ENCODE data around the gene TENT4A.

Gene TENT4A

DNA sequence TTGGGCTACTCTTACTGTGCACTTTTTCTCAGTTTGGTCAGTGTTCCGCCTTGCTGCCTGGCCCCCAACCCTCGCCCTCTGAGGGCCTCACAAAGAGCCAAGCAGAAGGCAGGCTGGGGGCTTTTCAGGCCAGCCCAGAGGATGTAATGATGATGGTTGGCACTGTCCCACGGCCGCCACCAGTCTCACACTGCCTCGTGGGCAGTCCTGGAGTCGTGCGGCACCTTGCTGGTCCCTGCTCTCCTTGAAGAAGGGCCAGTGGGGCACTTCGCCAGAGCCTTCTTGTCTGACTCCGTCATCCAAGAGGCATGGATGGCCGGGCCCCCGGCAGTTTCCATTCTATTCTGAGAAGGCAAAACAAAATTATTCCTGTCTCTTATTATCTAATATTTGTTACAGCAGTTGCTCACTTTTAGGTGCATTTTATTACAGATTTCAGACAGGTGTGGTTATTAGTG is 21.0 kb downstream of the TENT4A start:
- DNase-seq: no peak

DNA sequence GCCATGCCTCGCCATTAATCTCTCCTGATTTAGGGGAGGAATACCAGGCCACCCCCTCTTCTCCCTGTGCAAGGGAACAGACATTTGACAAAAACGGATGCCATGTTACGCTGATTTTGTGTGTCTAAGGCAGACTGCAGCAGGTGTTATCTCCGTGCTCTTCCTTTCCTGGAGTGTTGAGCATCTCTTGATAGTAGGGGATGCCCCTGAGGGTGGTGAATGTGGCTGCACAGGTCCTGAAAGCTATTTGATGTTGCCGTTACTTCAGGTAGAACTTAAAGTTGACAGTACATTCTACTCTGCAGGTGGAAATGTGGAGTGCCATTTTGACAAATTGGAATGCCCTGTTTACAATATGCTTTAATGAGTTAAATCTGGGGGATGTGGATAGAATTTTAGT is 21.5 kb downstream of the TENT4A start:
- no peak for DNase-seq

DNA sequence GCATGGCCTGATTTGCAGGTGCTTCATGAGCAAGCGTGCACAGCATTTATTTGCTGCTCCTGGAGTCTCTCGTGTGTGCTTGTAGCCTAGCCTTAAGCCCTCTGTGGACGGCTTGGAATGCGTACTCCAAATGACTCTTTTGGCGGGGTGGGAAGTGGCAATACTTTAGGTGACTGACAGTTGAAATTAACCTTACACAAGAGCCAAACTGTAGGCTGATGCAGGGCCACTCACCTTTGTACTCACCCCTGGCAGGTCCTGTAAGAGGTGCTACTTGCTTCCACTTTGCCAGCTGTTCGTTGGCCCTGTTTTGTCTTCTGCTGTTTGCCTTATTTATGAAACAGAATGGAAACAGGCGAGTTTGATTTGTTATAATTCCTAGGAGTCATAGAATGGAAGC is 22.9 kb downstream of the TENT4A start:
- no peak for DNase-seq

DNA sequence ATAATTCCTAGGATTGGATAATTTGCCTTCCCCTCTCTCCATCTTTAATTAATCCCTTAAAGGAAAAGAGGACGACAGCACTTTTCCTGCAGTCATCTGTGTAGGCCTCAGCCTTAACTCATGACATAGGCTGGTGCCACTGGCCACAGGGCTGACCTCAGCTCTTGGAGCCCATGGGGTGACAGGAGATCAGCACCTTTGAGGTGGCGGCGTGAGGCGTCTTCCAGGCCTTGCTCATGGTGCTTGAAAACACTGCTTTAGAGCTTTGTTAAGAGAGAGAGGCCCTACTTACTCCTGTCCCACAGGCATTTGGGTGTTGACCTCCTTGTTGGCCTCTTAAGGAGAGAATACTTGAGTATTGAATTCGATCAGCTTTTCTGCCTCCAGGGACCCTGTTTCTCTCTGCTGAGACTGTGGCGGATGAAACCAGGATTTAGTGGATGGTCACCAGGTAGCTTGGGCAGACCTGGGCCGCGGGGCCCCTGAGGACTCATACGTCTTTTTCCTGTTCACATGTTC is 23.4 kb downstream of the TENT4A start:
- DNase-seq: no peak

DNA sequence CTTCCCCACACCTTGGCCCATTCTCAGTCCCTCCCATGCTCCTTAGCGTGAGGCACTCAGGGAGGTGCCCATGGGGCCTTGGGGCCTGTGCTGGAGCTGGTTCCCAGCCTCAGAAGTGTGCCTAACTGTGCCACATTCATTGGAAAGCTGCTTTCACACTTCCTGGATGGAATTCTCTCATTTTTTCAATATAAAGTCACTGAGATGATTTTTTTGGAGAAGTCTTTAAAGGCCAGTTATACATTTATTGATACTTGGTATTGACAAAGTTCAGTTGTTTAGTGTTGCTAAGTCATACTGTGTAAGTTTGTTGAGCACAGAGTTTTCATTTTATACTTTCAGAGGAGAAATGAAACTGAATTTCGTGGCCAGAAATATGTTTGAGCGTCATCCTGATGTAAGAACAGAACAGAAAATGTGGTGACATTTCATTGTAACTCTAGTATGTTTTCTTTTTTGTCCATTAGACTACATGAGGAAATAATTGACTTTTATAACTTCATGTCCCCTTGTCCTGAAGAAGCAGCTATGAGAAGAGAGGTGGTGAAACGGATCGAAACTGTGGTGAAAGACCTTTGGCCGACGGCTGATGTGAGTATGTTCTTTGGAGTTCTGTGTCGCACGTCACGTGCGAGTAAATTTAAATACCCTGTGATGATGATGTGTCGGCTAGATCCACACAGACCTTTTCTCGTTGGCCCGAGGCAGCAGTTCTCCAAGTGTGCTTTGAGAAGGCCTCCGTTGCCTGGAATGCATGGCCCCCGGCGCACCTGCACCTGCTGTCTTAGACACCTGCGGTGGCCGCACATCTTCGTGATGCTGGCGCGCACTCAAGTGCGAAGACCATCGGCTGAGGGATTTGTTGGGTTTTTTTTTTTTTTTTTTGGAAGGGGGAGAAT is 24.1 kb downstream of the TENT4A start:
- no peak for DNase-seq

DNA sequence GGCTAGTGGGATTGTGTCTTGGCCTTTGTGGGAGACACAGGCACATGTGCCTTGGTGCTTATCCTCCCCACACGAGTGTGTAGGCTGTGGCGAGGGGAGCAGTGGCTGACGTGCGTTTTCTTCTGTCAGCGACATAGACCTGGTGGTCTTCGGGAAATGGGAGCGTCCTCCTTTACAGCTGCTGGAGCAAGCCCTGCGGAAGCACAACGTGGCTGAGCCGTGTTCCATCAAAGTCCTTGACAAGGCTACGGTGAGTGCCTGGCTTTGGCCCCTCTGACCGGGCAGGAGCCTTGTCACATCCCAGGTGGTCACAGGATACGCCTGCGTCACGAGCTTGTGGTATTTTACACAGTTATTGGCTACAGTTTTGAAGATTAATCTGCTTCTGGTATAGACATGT is 26.4 kb downstream of the TENT4A start:
- no peak for DNase-seq

DNA sequence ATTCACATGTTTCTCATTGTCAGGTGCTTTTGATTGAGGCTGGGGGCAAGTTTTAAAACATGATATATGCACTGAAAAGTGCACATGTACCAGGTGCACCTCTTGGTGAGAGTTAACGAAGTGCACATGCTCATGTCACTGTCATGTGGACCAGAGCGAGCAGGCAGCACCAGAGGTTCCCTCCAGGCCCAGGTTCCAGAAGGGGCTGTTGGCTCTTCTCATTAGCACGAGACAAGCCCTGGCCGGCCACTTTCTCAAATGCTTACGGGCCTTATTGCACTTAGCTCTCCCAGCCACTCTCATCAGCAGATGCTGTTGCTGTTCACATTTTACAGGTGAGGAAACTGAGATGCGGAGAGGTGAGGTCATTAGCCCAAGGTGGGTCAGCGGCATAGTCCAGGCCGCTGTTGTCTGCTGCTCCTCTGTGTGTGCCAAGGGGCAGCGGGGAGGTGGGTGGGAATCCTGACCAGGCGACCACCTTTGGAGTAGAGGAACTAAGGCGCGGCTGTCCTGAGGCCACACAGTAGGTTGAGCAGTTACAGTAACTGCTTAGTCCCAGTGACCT is 27.4 kb downstream of the TENT4A start:
- DNase-seq: no peak

DNA sequence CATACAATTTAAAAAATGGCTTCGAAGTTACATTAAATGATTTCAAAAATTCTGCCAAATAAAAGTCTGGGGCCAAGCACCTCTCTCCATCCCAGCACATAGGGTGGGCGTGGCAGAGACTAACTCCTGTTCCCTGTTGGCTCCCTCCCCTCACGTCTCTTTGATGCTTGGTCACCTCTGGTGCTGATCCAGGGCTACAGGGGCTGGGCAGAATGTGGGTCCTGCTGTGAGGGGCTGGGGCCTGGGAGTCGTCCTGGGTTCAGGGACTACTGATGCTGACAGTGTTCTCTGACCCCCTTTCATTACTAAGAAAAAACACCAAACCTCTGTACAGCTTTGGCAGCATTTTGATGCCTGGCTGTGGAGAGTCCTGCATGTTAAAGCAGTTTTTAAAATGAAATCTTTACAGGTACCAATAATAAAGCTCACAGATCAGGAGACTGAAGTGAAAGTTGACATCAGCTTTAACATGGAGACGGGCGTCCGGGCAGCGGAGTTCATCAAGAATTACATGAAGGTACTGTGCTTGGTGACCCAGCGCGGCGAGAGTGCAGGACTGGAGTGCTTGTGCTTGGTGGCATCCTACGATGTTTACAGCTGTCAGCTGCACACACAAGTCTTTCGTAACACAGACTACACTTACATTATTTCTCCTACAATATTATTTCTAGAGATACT is 29.0 kb downstream of the TENT4A start:
- no peak for DNase-seq

DNA sequence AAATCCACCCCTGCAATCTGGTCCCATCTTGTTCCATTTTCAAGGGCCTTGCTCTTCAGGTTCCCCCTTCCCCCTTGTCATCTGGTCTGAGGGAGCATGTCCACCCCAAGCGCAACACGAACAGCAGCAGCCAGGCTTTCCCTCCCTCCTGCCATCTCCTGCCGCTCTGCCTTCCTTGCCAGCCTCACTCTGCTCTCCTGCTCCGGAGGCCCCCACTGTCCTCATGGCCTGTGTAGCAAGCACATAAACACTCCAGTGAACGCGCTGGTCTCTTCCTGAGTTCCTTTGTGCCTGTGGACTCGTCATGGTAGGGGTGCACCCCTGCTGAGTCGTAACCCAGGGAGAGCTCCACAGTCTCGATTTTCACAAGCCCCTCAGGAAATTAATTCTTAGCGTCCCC is 29.9 kb downstream of the TENT4A start:
- DNase-seq: no peak

DNA sequence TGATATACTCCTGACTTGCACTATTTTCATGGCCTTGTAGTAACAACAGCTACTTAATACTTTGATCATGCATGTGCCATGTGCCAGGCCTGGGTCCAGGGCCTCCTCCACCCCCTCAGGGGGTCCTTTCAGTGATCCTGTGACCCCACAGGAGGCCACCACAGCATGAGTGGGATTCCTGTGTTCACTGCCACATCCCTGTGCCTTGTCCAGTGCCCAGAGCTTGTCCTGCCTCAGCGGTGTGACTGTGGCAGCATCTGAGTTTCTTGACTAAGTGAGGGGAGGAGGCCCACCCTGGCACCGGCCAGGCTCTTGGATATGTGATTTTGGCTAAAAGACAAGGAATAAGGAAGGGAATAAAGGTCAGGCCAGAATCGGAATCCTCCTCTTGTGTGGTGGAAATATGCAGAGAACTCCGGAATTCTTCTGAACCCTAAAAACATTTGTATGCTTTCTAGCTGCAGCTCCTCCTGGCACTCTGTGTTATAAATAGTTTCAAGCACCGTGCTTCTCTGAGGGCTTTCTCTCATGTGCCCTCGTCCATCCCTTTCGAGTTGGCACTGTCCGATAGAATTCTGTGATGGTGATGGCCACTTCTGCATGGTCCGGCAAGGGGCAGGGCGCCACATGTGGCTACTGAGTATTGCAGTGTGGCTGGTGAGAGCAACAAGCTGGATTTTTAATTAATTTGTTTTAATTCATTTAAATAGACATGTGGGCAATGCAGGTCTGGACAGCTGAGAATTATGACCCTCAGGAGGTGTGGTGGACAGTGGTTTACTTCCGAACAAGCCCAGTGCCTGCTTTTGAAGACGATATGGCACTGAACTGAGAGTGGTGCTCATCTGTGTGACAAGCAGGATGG is 31.8 kb downstream of the TENT4A start:
- DNase-seq: no peak

DNA sequence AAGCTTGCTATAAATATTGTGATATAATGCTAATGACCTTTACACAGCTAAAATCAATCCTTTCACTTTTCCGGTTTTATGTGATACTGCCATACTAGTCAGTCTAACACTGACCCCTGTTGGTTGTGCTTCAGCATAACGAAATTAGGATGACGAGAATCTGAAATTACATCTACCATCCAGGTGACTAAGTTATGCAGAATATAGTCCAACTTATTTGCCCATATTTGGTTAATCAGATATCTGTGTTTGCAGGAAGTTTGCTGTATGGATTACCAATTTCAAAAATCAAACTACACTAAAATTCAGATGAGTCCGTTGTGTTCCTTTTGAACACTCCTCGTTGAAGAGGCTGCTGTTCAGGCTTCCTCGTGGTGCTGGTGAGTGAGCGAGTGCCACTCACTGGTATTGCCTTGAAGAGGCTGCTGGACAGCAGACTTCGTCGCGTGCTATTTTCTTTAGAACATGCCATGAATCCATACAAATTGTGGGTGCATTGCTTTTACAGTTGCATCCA is 32.5 kb downstream of the TENT4A start:
- peak; percentile 20 for DNase-seq

DNA sequence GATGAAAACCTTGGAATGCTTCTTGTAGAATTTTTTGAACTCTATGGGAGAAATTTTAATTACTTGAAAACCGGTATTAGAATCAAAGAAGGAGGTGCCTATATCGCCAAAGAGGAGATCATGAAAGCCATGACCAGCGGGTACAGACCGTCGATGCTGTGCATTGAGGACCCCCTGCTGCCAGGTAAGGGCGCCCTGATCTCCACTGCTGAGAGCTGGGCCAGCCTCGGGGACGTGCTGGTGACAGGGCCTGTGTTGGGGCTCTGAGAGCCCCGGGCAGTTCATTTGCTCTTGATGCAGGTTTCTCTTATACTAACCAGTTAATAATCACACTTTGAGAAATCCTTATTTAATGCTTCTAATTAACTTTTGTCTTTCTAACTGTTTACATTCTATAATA is 33.0 kb downstream of the TENT4A start:
- DNase-seq: no peak

DNA sequence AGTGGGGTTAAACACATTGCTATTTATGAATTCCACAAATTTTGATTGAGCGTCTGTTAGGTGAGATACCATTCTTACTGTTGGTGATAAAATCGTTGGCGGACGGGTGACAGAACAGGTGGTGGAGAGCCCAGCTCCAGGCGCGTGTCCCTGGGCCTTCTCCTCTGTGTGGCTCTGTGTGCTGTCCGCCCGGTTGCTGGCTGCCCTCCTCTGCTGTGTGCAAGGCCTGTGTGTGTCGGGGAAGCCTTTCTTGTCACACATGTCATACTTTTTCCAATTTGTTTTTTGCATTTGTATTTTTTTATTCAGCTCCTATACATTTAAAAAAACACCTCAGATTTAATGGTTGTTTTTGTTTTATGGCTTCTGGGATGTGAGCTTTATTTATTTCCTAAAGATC is 33.9 kb downstream of the TENT4A start:
- no peak for DNase-seq

DNA sequence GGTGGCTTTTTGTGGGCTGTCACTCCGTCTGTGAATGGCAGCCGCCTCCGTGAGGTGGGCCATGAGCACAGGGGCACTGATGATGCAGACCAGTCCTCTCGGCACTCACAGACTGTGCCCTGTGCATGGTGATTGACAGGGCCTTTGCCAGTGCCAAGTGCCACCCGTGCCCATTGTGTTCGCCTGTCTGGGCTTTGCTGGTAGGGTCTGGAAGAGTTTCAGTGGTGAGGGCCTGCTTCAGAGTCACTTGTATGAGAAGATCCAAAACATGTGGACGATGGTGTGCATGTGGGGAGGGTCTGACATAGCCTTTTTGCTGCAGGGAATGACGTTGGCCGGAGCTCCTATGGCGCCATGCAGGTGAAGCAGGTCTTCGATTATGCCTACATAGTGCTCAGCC is 34.9 kb downstream of the TENT4A start:
- no peak for DNase-seq

DNA sequence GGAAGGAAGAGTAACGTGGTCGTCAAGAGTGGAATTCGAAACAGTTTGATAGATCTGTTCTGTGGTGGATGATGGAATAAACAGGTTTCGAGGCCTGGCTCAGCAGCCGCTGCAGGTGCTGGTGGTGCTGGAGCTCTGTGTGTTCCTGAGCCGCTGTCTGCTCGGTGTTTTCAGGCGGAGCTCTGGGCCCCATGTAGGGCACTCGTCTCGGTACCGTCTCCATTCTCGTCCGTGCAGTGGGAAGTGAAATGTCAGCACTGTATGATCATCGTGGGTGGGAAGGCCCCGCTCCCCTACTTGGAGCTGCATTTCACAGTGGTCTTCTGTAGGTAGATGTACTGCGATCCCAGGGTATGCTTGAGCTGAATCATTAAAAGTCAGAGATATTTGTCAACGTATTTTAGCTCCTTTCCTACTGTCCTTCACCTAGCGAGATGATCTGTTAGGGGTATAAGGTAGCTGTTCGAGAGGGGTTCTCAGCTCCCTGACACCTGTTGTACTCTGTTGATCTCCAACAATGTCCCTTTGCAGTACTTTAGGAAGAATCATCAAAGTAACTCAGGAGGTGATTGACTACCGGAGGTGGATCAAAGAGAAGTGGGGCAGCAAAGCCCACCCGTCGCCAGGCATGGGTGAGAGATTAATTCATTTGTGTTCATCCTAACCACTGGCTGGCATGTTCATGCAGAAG is 35.9 kb downstream of the TENT4A start:
- no peak for DNase-seq

DNA sequence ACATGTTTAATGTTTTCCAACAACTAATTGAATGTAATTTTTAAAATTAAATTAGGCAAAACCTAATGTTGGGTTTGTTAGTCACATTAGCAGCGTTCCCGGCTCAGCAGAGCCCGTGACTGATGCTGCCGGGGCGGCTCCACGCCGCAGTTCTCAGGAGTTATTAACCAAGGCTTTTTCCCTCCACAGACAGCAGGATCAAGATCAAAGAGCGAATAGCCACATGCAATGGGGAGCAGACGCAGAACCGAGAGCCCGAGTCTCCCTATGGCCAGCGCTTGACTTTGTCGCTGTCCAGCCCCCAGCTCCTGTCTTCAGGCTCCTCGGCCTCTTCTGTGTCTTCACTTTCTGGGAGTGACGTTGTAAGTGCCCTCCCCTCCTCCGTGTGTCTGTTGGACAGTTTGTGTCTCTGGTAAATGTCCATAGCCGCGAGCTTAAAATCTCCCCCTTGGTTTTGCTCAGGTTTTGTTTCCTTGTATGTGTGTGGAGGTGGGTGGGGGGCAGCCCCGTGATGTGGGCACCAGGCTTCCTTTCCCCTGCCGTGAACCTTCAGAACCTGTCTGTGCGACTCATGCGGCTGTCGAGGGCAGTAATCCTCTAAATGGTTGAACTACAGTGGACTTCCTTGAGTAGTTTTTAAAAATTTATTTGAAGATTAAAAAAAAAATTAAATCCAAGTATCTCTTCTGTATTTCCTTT is 37.1 kb downstream of the TENT4A start:
- DNase-seq: no peak

DNA sequence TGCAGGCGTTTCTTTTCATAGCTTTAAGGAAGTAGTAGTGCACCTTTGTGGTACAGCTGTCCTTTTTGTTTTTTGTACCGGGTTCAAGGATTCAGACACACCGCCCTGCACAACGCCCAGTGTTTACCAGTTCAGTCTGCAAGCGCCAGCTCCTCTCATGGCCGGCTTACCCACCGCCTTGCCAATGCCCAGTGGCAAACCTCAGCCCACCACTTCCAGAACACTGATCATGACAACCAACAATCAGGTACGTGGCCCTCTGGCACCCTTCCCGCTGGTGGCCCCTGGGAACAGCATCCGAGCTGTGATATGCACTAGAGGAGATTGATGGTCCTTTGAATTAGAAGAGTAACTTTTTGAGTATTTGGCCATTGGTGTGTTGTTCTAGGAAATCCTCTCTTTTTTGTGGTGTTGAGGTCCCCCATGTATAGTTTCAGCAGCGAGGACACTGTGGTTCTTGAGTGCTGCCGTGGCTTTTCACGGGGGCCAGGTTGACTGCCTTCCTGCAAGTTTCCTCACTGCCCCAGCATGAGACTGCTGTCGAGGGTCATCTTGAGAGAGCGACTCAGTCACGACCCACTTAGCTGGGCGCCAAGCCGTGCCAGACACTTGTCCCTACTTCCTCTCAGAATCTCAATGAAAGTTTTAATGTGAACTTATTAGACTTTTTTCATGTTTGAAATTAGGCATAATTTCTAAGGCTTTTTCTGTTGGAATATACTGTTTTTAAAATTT is 37.9 kb downstream of the TENT4A start:
- DNase-seq: no peak

DNA sequence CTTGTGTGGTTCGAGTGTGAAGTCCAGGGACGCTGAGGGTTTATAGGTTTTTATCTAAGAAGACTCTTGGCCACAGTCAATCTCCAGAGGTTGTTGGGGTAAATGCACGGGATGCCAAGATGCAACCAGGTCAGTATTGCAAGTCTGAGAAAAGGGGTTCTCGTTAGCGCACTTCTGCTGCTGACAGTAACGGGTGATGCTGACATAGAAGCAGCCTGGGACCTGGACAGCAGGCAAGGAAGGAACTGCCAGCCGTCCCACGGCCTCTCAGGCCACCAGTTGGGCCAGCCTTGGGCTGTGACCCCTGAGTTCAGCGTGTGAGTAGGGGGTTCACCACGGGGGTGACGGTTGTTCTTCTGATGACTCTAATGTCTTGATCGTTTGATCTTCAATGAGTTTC is 39.0 kb downstream of the TENT4A start:
- no peak for DNase-seq

DNA sequence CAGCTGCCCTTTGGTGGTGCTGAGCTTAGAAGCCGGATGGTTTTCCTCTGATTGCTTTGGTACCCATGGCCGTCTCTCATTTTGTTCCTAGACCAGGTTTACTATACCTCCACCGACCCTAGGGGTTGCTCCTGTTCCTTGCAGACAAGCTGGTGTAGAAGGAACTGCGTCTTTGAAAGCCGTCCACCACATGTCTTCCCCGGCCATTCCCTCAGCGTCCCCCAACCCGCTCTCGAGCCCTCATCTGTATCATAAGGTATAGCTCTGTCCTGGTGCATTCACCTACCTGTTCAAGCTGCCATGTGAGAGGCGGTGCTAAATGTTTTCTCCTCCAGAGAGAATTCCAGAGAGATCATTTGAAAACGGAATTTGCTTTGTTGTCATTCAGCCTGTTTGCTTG is 39.5 kb downstream of the TENT4A start:
- DNase-seq: no peak

DNA sequence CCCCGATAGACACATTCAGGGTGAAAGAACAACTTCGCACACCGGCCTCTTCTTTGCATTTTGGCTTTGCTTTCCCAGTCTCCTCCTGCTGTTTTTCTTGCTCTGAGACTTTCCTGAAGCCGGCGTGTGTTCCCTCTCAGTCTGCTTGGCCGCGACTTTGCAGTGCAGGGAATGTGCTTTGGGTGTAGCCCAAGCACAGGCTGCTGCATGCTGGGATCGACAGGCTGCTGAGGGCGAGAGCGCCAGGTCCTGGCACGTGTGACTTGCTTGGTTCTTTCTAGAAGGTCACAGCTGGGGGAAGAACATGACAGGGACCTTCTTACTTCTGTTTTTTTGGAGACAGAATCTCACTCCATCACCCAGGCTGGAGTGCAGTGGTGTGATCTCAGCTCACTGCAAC is 40.6 kb downstream of the TENT4A start:
- no peak for DNase-seq

DNA sequence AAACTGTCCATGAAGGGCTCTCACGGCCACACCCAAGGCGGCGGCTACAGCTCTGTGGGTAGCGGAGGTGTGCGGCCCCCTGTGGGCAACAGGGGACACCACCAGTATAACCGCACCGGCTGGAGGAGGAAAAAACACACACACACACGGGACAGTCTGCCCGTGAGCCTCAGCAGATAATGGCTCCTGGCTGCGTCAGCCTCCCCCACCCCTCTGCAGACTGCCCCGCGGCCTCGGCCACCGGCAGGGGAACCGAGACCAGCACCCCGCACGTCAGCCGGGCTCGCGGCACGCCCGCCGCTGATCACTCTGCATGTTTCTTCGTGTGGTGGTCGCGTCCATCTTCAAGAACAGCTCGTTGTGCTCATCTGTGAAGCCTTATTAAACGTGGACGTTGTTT is 41.5 kb downstream of the TENT4A start:
- DNase-seq: no peak

All from NCI-H524 treated with DMSO at 0.1 percent for 48 hours (cell line).